Parathyroid adenoma (tissue), 2 donors: Measurements from ENCODE around the gene ESYT2.

Experiments used
- H2AFZ ChIP-seq: fragments of 300-600 bp; sonication (generic); one replicate; pipeline ENCODE4 v1.7.0; 2017; ENCODE audit warnings: antibody characterized with exemption, mild to moderate bottlenecking
- H3K27ac ChIP-seq: fragments of 300-600 bp; sonication (generic); one replicate; pipeline ENCODE4 v1.7.0; 2017
- H3K27me3 ChIP-seq: fragments of 300-600 bp; sonication (generic); one replicate; pipeline ENCODE4 v1.7.0; 2017; ENCODE audit warnings: low read length; ENCODE audit not compliant: control insufficient read depth, insufficient read depth
- H3K36me3 ChIP-seq: fragments of 300-600 bp; sonication (generic); one replicate; pipeline ENCODE4 v1.7.0; 2017; ENCODE audit warnings: low read length; ENCODE audit not compliant: control insufficient read depth, insufficient read depth
- H3K4me1 ChIP-seq: fragments of 300-600 bp; sonication (generic); one replicate; pipeline ENCODE4 v1.7.0; 2017; ENCODE audit warnings: control low read depth
- H3K4me2 ChIP-seq: fragments of 300-600 bp; sonication (generic); one replicate; pipeline ENCODE4 v1.7.0; 2017; ENCODE audit warnings: low read length
- H3K4me3 ChIP-seq: fragments of 300-600 bp; sonication (generic); one replicate; pipeline ENCODE4 v1.7.0; 2017; ENCODE audit warnings: low read depth, low read length
- H3K79me2 ChIP-seq: fragments of 300-600 bp; sonication (generic); one replicate; pipeline ENCODE4 v1.7.0; 2017; ENCODE audit warnings: control low read depth
- H3K9ac ChIP-seq: fragments of 300-600 bp; sonication (generic); one replicate; pipeline ENCODE4 v1.7.0; 2017; ENCODE audit warnings: mild to moderate bottlenecking
- H3K9me3 ChIP-seq: fragments of 300-600 bp; sonication (generic); one replicate; pipeline ENCODE4 v1.7.0; 2017; ENCODE audit warnings: low read length; ENCODE audit not compliant: control insufficient read depth
- CTCF ChIP-seq: fragments of 300-600 bp; sonication (generic); IDR thresholded peaks from one replicate; pipeline ENCODE4 v1.7.0; 2017; ENCODE audit warnings: antibody characterized with exemption, mild to moderate bottlenecking
- donor health status: primary hyperparathyroidism.

Gene ESYT2

GRCh38 chr7:158748335-158748734 is 81.0 kb downstream of the ESYT2 start:
- no peak overlapping the region for H2AFZ ChIP-seq
- TF ChIP-seq CTCF = no peak
- no peak overlapping the region for H3K9ac ChIP-seq
- no peaks in the 10 kb centered on the region for H3K79me2 ChIP-seq
- H3K4me1 ChIP-seq = no peaks in the 10 kb centered on the region
- no peak overlapping the region for H3K4me3 ChIP-seq
- H3K4me2 ChIP-seq = no peak overlapping the region
- H3K9me3 ChIP-seq = no peaks in the 10 kb centered on the region
- no peak overlapping the region for H3K27ac ChIP-seq
- H3K36me3 ChIP-seq = no peaks in the 10 kb centered on the region
- H3K27me3 ChIP-seq = no peaks in the 10 kb centered on the region

GRCh38 chr7:158747408-158747807 is 81.9 kb downstream of the ESYT2 start:
- Histone ChIP-seq H2AFZ (no peak overlapping the region), H3K4me3 (no peak overlapping the region), H3K27me3 (no peaks in the 10 kb centered on the region), H3K9ac (no peak overlapping the region), H3K4me2 (no peak overlapping the region), H3K9me3 (no peaks in the 10 kb centered on the region), H3K27ac (no peak overlapping the region), H3K79me2 (no peaks in the 10 kb centered on the region), H3K4me1 (no peaks in the 10 kb centered on the region), H3K36me3 (no peaks in the 10 kb centered on the region)
- no peak for TF ChIP-seq CTCF

- Histone ChIP-seq H3K36me3 (no peaks in the 10 kb centered on the region), H3K4me3 (no peak overlapping the region), H3K79me2 (no peaks in the 10 kb centered on the region)
Measured at GRCh38 chr7:158746957-158747356, 82.4 kb downstream of the ESYT2 start.

GRCh38 chr7:158745057-158745715 is 84.1 kb downstream of the ESYT2 start:
- no peak overlapping the region for H2AFZ ChIP-seq
- H3K79me2 ChIP-seq = no peaks in the 10 kb centered on the region
- H3K9ac ChIP-seq = no peak overlapping the region
- no peaks in the 10 kb centered on the region for H3K9me3 ChIP-seq
- H3K27ac ChIP-seq = no peak overlapping the region
- H3K27me3 ChIP-seq = no peaks in the 10 kb centered on the region
- no peaks in the 10 kb centered on the region for H3K36me3 ChIP-seq
- no peaks in the 10 kb centered on the region for H3K4me1 ChIP-seq
- H3K4me2 ChIP-seq = no peak overlapping the region
- no peak for TF ChIP-seq CTCF
- H3K4me3 ChIP-seq = no peak overlapping the region

More at GRCh38 chr7:158746957-158747356, 82.4 kb downstream of the ESYT2 start:
- Histone ChIP-seq H3K4me2 (no peak overlapping the region), H2AFZ (no peak overlapping the region), H3K9me3 (no peaks in the 10 kb centered on the region), H3K4me1 (no peaks in the 10 kb centered on the region), H3K9ac (no peak overlapping the region), H3K27me3 (no peaks in the 10 kb centered on the region), H3K27ac (no peak overlapping the region)
- no peak for TF ChIP-seq CTCF

GRCh38 chr7:158744070-158744469 is 85.2 kb downstream of the ESYT2 start:
- Histone ChIP-seq H3K27ac (no peak overlapping the region), H3K4me1 (no peaks in the 10 kb centered on the region), H3K79me2 (no peaks in the 10 kb centered on the region), H3K36me3 (no peaks in the 10 kb centered on the region), H3K4me3 (no peak overlapping the region), H3K9me3 (no peaks in the 10 kb centered on the region), H2AFZ (no peak overlapping the region), H3K27me3 (no peaks in the 10 kb centered on the region), H3K4me2 (no peak overlapping the region), H3K9ac (no peak overlapping the region)
- no peak for TF ChIP-seq CTCF
